Measurements from ENCODE around the gene FAF2.

FAF2 gene

GRCh38 chr5:176410486-176411180 is 37.6 kb upstream of the FAF2 start:
- H3K79me1 ChIP-seq (ENCODE audit: low read length): no peaks in the 10 kb centered on the region
- no peak overlapping the region for H3K27ac ChIP-seq (ENCODE audit: low read depth, low read length)
- no peaks in the 10 kb centered on the region for H3K4me1 ChIP-seq (ENCODE audit: control insufficient read depth, low read depth, low read length)

GRCh38 chr5:176412517-176413254 is 35.5 kb upstream of the FAF2 start:
- Histone ChIP-seq H4K8ac (ENCODE audit: low read depth, low read length) (no peak overlapping the region), H2BK120ac (ENCODE audit: low read depth, low read length) (no peak overlapping the region), H3K79me1 (ENCODE audit: low read length) (no peaks in the 10 kb centered on the region), H2BK15ac (replicated peaks; ENCODE audit: low read depth) (no peak overlapping the region), H2AK5ac (ENCODE audit: low read length) (no peak overlapping the region), H3K27ac (ENCODE audit: low read depth, low read length) (no peak overlapping the region), H3K56ac (ENCODE audit: low read length) (no peak overlapping the region), H2BK5ac (ENCODE audit: low read length) (no peak overlapping the region), H3K27me3 (ENCODE audit: insufficient read depth, low read length, poor library complexity) (no peaks in the 10 kb centered on the region), H3K4me1 (ENCODE audit: control insufficient read depth, low read depth, low read length) (no peaks in the 10 kb centered on the region), H3K9ac (ENCODE audit: low read length) (no peak overlapping the region), H3K36me3 (ENCODE audit: control insufficient read depth, insufficient read depth, low read length) (no peaks in the 10 kb centered on the region), H3K4ac (ENCODE audit: low read depth, low read length) (no peak overlapping the region), H3K18ac (ENCODE audit: low read length) (no peak overlapping the region), H4K5ac (ENCODE audit: low read length) (no peak overlapping the region), H3K79me2 (ENCODE audit: control insufficient read depth, insufficient read depth, low read length) (no peaks in the 10 kb centered on the region), H3K4me3 (ENCODE audit: low read length) (no peak overlapping the region), H3K23ac (ENCODE audit: low read length) (no peak overlapping the region), H3K4me2 (ENCODE audit: low read length) (no peak overlapping the region)
- DNase-seq: no peak
- no CpG with 5 or more reads among the region's 10 CpGs for WGBS (ENCODE audit: extremely low coverage, insufficient coverage, low lambda C conversion rate)

More at GRCh38 chr5:176410486-176411180, 37.6 kb upstream of the FAF2 start:
- Histone ChIP-seq H2BK5ac (ENCODE audit: low read length) (no peak overlapping the region), H3K36me3 (ENCODE audit: control insufficient read depth, insufficient read depth, low read length) (no peaks in the 10 kb centered on the region), H3K4me2 (ENCODE audit: low read length) (no peak overlapping the region), H2BK15ac (replicated peaks; ENCODE audit: low read depth) (no peak overlapping the region), H3K9ac (ENCODE audit: low read length) (no peak overlapping the region), H3K23ac (ENCODE audit: low read length) (no peak overlapping the region), H3K56ac (ENCODE audit: low read length) (no peak overlapping the region), H3K79me2 (ENCODE audit: control insufficient read depth, insufficient read depth, low read length) (no peaks in the 10 kb centered on the region), H3K27me3 (ENCODE audit: insufficient read depth, low read length, poor library complexity) (no peaks in the 10 kb centered on the region), H2AK5ac (ENCODE audit: low read length) (no peak overlapping the region), H4K8ac (ENCODE audit: low read depth, low read length) (no peak overlapping the region), H3K18ac (ENCODE audit: low read length) (no peak overlapping the region), H3K4me3 (ENCODE audit: low read length) (no peak overlapping the region), H2BK120ac (ENCODE audit: low read depth, low read length) (no peak overlapping the region), H4K5ac (ENCODE audit: low read length) (no peak overlapping the region), H3K4ac (ENCODE audit: low read depth, low read length) (no peak overlapping the region)
- WGBS (ENCODE audit: extremely low coverage, insufficient coverage, low lambda C conversion rate): no CpG with 5 or more reads among the region's 5 CpGs
- DNase-seq: peak; percentile 17

GRCh38 chr5:176413255-176413565 is 35.0 kb upstream of the FAF2 start:
- WGBS (ENCODE audit: extremely low coverage, insufficient coverage, low lambda C conversion rate): no CpG with 5 or more reads among the region's 2 CpGs
- H3K27me3 ChIP-seq (ENCODE audit: insufficient read depth, low read length, poor library complexity): no peaks in the 10 kb centered on the region
- H2BK120ac ChIP-seq (ENCODE audit: low read depth, low read length): no peak overlapping the region
- H3K4me2 ChIP-seq (ENCODE audit: low read length): no peak overlapping the region
- H3K4ac ChIP-seq (ENCODE audit: low read depth, low read length): no peak overlapping the region
- H4K5ac ChIP-seq (ENCODE audit: low read length): no peak overlapping the region
- H3K18ac ChIP-seq (ENCODE audit: low read length): no peak overlapping the region
- H3K79me1 ChIP-seq (ENCODE audit: low read length): no peaks in the 10 kb centered on the region
- no peak overlapping the region for H3K56ac ChIP-seq (ENCODE audit: low read length)
- no peak overlapping the region for H2BK5ac ChIP-seq (ENCODE audit: low read length)
- no peaks in the 10 kb centered on the region for H3K36me3 ChIP-seq (ENCODE audit: control insufficient read depth, insufficient read depth, low read length)
- H3K79me2 ChIP-seq (ENCODE audit: control insufficient read depth, insufficient read depth, low read length): no peaks in the 10 kb centered on the region
- H4K8ac ChIP-seq (ENCODE audit: low read depth, low read length): no peak overlapping the region
- no peak overlapping the region for H3K4me3 ChIP-seq (ENCODE audit: low read length)
- no peak overlapping the region for H3K23ac ChIP-seq (ENCODE audit: low read length)
- H2BK15ac ChIP-seq (replicated peaks; ENCODE audit: low read depth): no peak overlapping the region
- DNase-seq: no peak
- no peaks in the 10 kb centered on the region for H3K4me1 ChIP-seq (ENCODE audit: control insufficient read depth, low read depth, low read length)
- no peak overlapping the region for H2AK5ac ChIP-seq (ENCODE audit: low read length)
- no peak overlapping the region for H3K9ac ChIP-seq (ENCODE audit: low read length)
- no peak overlapping the region for H3K27ac ChIP-seq (ENCODE audit: low read depth, low read length)

- no peak overlapping the region for H3K4me3 ChIP-seq (ENCODE audit: low read length)
- no peak overlapping the region for H2BK120ac ChIP-seq (ENCODE audit: low read depth, low read length)
- H3K79me1 ChIP-seq (ENCODE audit: low read length): no peaks in the 10 kb centered on the region
- H2BK15ac ChIP-seq (replicated peaks; ENCODE audit: low read depth): no peak overlapping the region
- H3K9ac ChIP-seq (ENCODE audit: low read length): no peak overlapping the region
- H3K56ac ChIP-seq (ENCODE audit: low read length): no peak overlapping the region
- no peak overlapping the region for H3K4ac ChIP-seq (ENCODE audit: low read depth, low read length)
- no peak overlapping the region for H2AK5ac ChIP-seq (ENCODE audit: low read length)
- no peak overlapping the region for H3K18ac ChIP-seq (ENCODE audit: low read length)
- WGBS (ENCODE audit: extremely low coverage, insufficient coverage, low lambda C conversion rate): no CpG with 5 or more reads among the region's 7 CpGs
- no peak overlapping the region for H3K4me2 ChIP-seq (ENCODE audit: low read length)
- H3K36me3 ChIP-seq (ENCODE audit: control insufficient read depth, insufficient read depth, low read length): no peaks in the 10 kb centered on the region
- H3K23ac ChIP-seq (ENCODE audit: low read length): no peak overlapping the region
- no peaks in the 10 kb centered on the region for H3K79me2 ChIP-seq (ENCODE audit: control insufficient read depth, insufficient read depth, low read length)
- H4K8ac ChIP-seq (ENCODE audit: low read depth, low read length): no peak overlapping the region
- no peak overlapping the region for H4K5ac ChIP-seq (ENCODE audit: low read length)
- DNase-seq: no peak
- no peak overlapping the region for H3K27ac ChIP-seq (ENCODE audit: low read depth, low read length)
- H2BK5ac ChIP-seq (ENCODE audit: low read length): no peak overlapping the region
- H3K4me1 ChIP-seq (ENCODE audit: control insufficient read depth, low read depth, low read length): no peaks in the 10 kb centered on the region
- no peaks in the 10 kb centered on the region for H3K27me3 ChIP-seq (ENCODE audit: insufficient read depth, low read length, poor library complexity)
These were observed 34.4 kb upstream of the FAF2 start for GRCh38 chr5:176413709-176414191.

DNA sequence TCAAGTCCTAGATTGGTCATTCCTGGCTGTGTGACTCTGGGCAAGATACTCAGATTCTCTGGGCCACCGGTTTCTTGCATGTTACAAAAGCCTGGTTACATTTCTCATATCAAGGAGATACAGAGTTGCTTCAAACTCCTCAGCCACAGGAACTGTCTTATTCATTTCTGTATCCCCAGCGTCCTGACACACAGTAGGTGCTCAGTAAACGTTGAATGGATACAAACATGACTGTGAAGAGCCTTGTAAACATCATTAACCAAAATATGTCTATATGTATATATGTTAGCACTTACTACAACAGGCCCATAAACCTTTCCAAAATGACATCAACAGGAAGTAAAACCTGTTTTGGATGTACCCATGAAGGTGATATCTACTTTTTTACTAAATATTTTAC is 33.5 kb upstream of the FAF2 start:
- DNase-seq: no peak
- Histone ChIP-seq H3K79me1 (ENCODE audit: low read length) (no peaks in the 10 kb centered on the region), H3K79me2 (ENCODE audit: control insufficient read depth, insufficient read depth, low read length) (no peaks in the 10 kb centered on the region), H2AK5ac (ENCODE audit: low read length) (no peak overlapping the region), H4K5ac (ENCODE audit: low read length) (no peak overlapping the region), H2BK5ac (ENCODE audit: low read length) (no peak overlapping the region), H3K23ac (ENCODE audit: low read length) (no peak overlapping the region), H3K4me1 (ENCODE audit: control insufficient read depth, low read depth, low read length) (no peaks in the 10 kb centered on the region), H3K27me3 (ENCODE audit: insufficient read depth, low read length, poor library complexity) (no peaks in the 10 kb centered on the region), H3K27ac (ENCODE audit: low read depth, low read length) (no peak overlapping the region), H3K4ac (ENCODE audit: low read depth, low read length) (no peak overlapping the region), H2BK120ac (ENCODE audit: low read depth, low read length) (no peak overlapping the region), H3K56ac (ENCODE audit: low read length) (no peak overlapping the region), H3K36me3 (ENCODE audit: control insufficient read depth, insufficient read depth, low read length) (no peaks in the 10 kb centered on the region), H4K8ac (ENCODE audit: low read depth, low read length) (no peak overlapping the region), H2BK15ac (replicated peaks; ENCODE audit: low read depth) (no peak overlapping the region), H3K4me2 (ENCODE audit: low read length) (no peak overlapping the region), H3K9ac (ENCODE audit: low read length) (no peak overlapping the region), H3K18ac (ENCODE audit: low read length) (no peak overlapping the region), H3K4me3 (ENCODE audit: low read length) (no peak overlapping the region)
- WGBS (ENCODE audit: extremely low coverage, insufficient coverage, low lambda C conversion rate): no CpG with 5 or more reads among the region's 3 CpGs
